Osteocyte (in vitro differentiated cells): ENCODE results near the gene SLC38A6. TPM values are rescaled to one million over a fixed set of nuclear protein-coding genes. Genes with fewer than 3 reads are reported as not detected.

Experiments used
- DNase-seq: peaks from one replicate; pipeline ENCODE4 v3.0.0; 2021; ENCODE audit warnings: mixed read lengths; ENCODE audit not compliant: unreplicated experiment; ENCODE audit errors: extremely low spot score
- H3K27ac Mint-ChIP-seq: one replicate; pipeline ENCODE4 v1.8.0; 2021; ENCODE audit warnings: mild to moderate bottlenecking, mixed read lengths; ENCODE audit not compliant: unreplicated experiment
- H3K27me3 Mint-ChIP-seq: one replicate; pipeline ENCODE4 v1.8.0; 2021; ENCODE audit warnings: mixed read lengths; ENCODE audit not compliant: unreplicated experiment
- H3K36me3 Mint-ChIP-seq: one replicate; pipeline ENCODE4 v1.8.0; 2021; ENCODE audit warnings: mixed read lengths; ENCODE audit not compliant: unreplicated experiment
- H3K4me1 Mint-ChIP-seq: one replicate; pipeline ENCODE4 v1.8.0; 2021; ENCODE audit warnings: mixed read lengths; ENCODE audit not compliant: unreplicated experiment
- H3K4me3 Mint-ChIP-seq: one replicate; pipeline ENCODE4 v1.8.0; 2021; ENCODE audit warnings: mild to moderate bottlenecking, moderate library complexity, mixed read lengths; ENCODE audit not compliant: unreplicated experiment
- H3K9me3 Mint-ChIP-seq: one replicate; pipeline ENCODE4 v1.8.0; 2021; ENCODE audit warnings: mixed read lengths; ENCODE audit not compliant: unreplicated experiment
- CTCF ChIP-seq: fragments of 200-600 bp; sonication (generic); IDR thresholded peaks from 2 replicates; pipeline ENCODE4 v1.5.0; 2021; ENCODE audit warnings: antibody characterized with exemption, mild to moderate bottlenecking, moderate library complexity
- total RNA-seq: library from RNA; stranded (reverse); gene quantifications from 2 replicates; pipeline ENCODE4 v1.2.1, GENCODE V29; 2021

Gene SLC38A6
- total RNA-seq, 1 donor from 2014 or later = 63.9 TPM

- no peak overlapping the region for H3K27ac Mint-ChIP-seq
- H3K27me3 Mint-ChIP-seq = no peaks in the 10 kb centered on the region
- no peaks in the 10 kb centered on the region for H3K9me3 Mint-ChIP-seq
- no peak for TF ChIP-seq CTCF
- peaks cover 23% of the 10 kb centered on the region for H3K36me3 Mint-ChIP-seq
- DNase-seq = no peak
- H3K4me3 Mint-ChIP-seq = no peak overlapping the region
- H3K4me1 Mint-ChIP-seq = peaks cover 18% of the 10 kb centered on the region
These were observed 38.5 kb downstream of the SLC38A6 start for GRCh38 chr14:61019537-61019936.

GRCh38 chr14:61025251-61026223 lies 44.5 kb downstream of the SLC38A6 start:
- H3K4me1 Mint-ChIP-seq = peaks cover 48% of the 10 kb centered on the region
- H3K27me3 Mint-ChIP-seq = no peaks in the 10 kb centered on the region
- TF ChIP-seq CTCF = peak; percentile 91
- H3K36me3 Mint-ChIP-seq = peaks cover 10% of the 10 kb centered on the region
- H3K9me3 Mint-ChIP-seq = no peaks in the 10 kb centered on the region
- peak overlapping the region; percentile 52 for H3K4me3 Mint-ChIP-seq
- DNase-seq = peak; percentile 84
- H3K27ac Mint-ChIP-seq = peak overlapping the region; percentile 85

- Mint-ChIP-seq H3K36me3 (peaks cover 9% of the 10 kb centered on the region), H3K4me3 (no peak overlapping the region), H3K27ac (peak overlapping the region; percentile 85), H3K27me3 (no peaks in the 10 kb centered on the region), H3K9me3 (peaks cover 2% of the 10 kb centered on the region), H3K4me1 (peaks cover 56% of the 10 kb centered on the region)
- no peak for TF ChIP-seq CTCF
- no peak for DNase-seq
These were observed 45.5 kb downstream of the SLC38A6 start for GRCh38 chr14:61026526-61026925.

GRCh38 chr14:61031026-61031425 lies 50.0 kb downstream of the SLC38A6 start:
- peaks cover 4% of the 10 kb centered on the region for H3K9me3 Mint-ChIP-seq
- H3K4me1 Mint-ChIP-seq = peaks cover 64% of the 10 kb centered on the region
- peaks cover 16% of the 10 kb centered on the region for H3K36me3 Mint-ChIP-seq
- peak overlapping the region; percentile 14 for H3K27ac Mint-ChIP-seq
- TF ChIP-seq CTCF = no peak
- H3K27me3 Mint-ChIP-seq = no peaks in the 10 kb centered on the region
- no peak overlapping the region for H3K4me3 Mint-ChIP-seq
- DNase-seq = no peak

- Mint-ChIP-seq H3K27ac (peak overlapping the region; percentile 66), H3K4me1 (peaks cover 59% of the 10 kb centered on the region), H3K36me3 (peaks cover 16% of the 10 kb centered on the region), H3K9me3 (peaks cover 4% of the 10 kb centered on the region), H3K4me3 (no peak overlapping the region), H3K27me3 (no peaks in the 10 kb centered on the region)
- DNase-seq = no peak
- no peak for TF ChIP-seq CTCF
These were observed 52.0 kb downstream of the SLC38A6 start for GRCh38 chr14:61033054-61033453.
